GM12878 (cell line): ENCODE measurements around the gene CHST13. TPM values are rescaled to one million over a fixed set of nuclear protein-coding genes. Genes with fewer than 3 reads are reported as not detected.

Experiments used
- ATAC-seq: fragments of 200-7000 bp; cut with Tn5 transposase; 3 replicates; pipeline ENCODE4 v1.9.1; 2020; ENCODE audit warnings: mild to moderate bottlenecking, moderate library complexity
- BruUV-seq: library from RNA; stranded (reverse); fragments of 400-500 nt; replicated peaks from 2 replicates; lab custom pipeline; 2021; lab: Mats Ljungman, UMichigan
- CTCF ChIA-PET: fragments of 300-600 bp; sonication (Branson Sonifier 250); formaldehyde crosslinking; extraction: SDS; loops from one replicate; lab custom pipeline; 2021; ENCODE audit warnings: inconsistent platforms; lab: Yijun Ruan, JAX
- POLR2A ChIA-PET: fragments of 350-600 bp; formaldehyde crosslinking; extraction: SDS; loops from one replicate; lab custom pipeline; 2021; ENCODE audit warnings: inconsistent platforms; lab: Charles Lee
- RAD21 ChIA-PET: fragments of 300-600 bp; sonication (Branson Sonifier 250); formaldehyde crosslinking; loops from one replicate; lab custom pipeline; 2023; ENCODE audit warnings: antibody characterized with exemption; ENCODE audit not compliant: unreplicated experiment; lab: Charles Lee
- SMC1A ChIA-PET: fragments of 300-600 bp; sonication (Branson Sonifier 250); formaldehyde crosslinking; loops from one replicate; lab custom pipeline; 2023; ENCODE audit not compliant: unreplicated experiment, uncharacterized antibody; lab: Charles Lee
- DNase-seq: peaks from one replicate; pipeline ENCODE4 v3.0.0-alpha.2; 2011; ENCODE audit warnings: low read depth, low spot score
- FAIRE-seq: peaks from 3 replicates; lab custom pipeline; 2011; peaks lifted over from hg19 to GRCh38; lab: Jason Lieb, UNC
- H2AFZ ChIP-seq: 2 replicates; pipeline ENCODE4 v1.6.0; 2011; ENCODE audit warnings: low read depth, low read length, control low read depth; ENCODE audit not compliant: control insufficient read depth
- H3K27ac ChIP-seq: 2 replicates; pipeline ENCODE4 v1.5.1; 2011; ENCODE audit warnings: control low read depth; ENCODE audit not compliant: control insufficient read depth, insufficient read depth
- H3K27me3 ChIP-seq, 2 experiments: replicated peaks in 1 of 2; 2 replicates each; pipeline versions ENCODE4 v1.6.0 to v1.6.1; 2011; ENCODE audit warnings: low read length in 1 of 2; ENCODE audit not compliant: control insufficient read depth in 2 of 2, insufficient read depth in 2 of 2
- H3K36me3 ChIP-seq, 2 experiments: 2 replicates each; pipeline ENCODE4 v1.5.1; 2011; ENCODE audit warnings: low read length in 1 of 2; ENCODE audit not compliant: control insufficient read depth in 2 of 2, insufficient read depth in 2 of 2
- H3K4me1 ChIP-seq: 2 replicates; pipeline ENCODE4 v1.6.1; 2011; ENCODE audit warnings: mild to moderate bottlenecking, low read length, moderate library complexity, mixed read lengths; ENCODE audit not compliant: control insufficient read depth, insufficient read depth
- H3K4me2 ChIP-seq: 2 replicates; pipeline ENCODE4 v1.6.0; 2011; ENCODE audit warnings: control low read depth; ENCODE audit not compliant: control insufficient read depth, insufficient read depth
- H3K4me3 ChIP-seq: fragments of 200-600 bp; sonication (generic); 2 replicates; pipeline ENCODE4 v1.5.1; 2016
- H3K79me2 ChIP-seq: 2 replicates; pipeline ENCODE4 v1.6.0; 2011; ENCODE audit warnings: low read length; ENCODE audit not compliant: control insufficient read depth, insufficient read depth
- H3K9ac ChIP-seq: 2 replicates; pipeline ENCODE4 v1.8.0; 2011; ENCODE audit warnings: low read length, control low read depth, mixed read lengths; ENCODE audit not compliant: control insufficient read depth, insufficient read depth
- H3K9me3 ChIP-seq: replicated peaks from 3 replicates; pipeline ENCODE4 v1.5.1; 2011; ENCODE audit warnings: mild to moderate bottlenecking, low read length; ENCODE audit not compliant: control insufficient read depth, insufficient read depth
- H4K20me1 ChIP-seq: 2 replicates; pipeline ENCODE4 v1.6.0; 2011; ENCODE audit not compliant: control insufficient read depth, insufficient read depth
- BACH1 ChIP-seq: fragments of 450-650 bp; IDR thresholded peaks from 2 replicates; pipeline ENCODE4 v1.6.1; 2017; ENCODE audit warnings: mild to moderate bottlenecking, borderline replicate concordance
- HDAC2 ChIP-seq: fragments of 200-600 bp; sonication (generic); IDR thresholded peaks from 2 replicates; pipeline ENCODE4 v1.6.1; 2017
- KAT2A ChIP-seq: conservative IDR thresholded peaks from 2 replicates; pipeline ENCODE4 v1.6.1; 2011; ENCODE audit warnings: low read depth, low read length; ENCODE audit not compliant: control insufficient read depth
- KDM1A ChIP-seq: fragments of 200-600 bp; sonication (generic); IDR thresholded peaks from 2 replicates; pipeline ENCODE4 v1.6.1; 2016; ENCODE audit warnings: borderline replicate concordance
- NFYB ChIP-seq: IDR thresholded peaks from 2 replicates; pipeline ENCODE4 v1.6.1; 2011; ENCODE audit warnings: low read depth, mild to moderate bottlenecking, low read length, improper control_type of control experiment, moderate library complexity; ENCODE audit not compliant: insufficient read depth
- NRF1 ChIP-seq: conservative IDR thresholded peaks from 2 replicates; pipeline ENCODE4 v1.6.1; 2011; ENCODE audit warnings: mild to moderate bottlenecking, low read depth, low read length, improper control_type of control experiment
- PAX8 ChIP-seq: fragments of 450-650 bp; IDR thresholded peaks from 2 replicates; pipeline ENCODE4 v1.6.1; 2017; ENCODE audit warnings: mild to moderate bottlenecking, moderate library complexity
- RBBP5 ChIP-seq: fragments of 200-600 bp; sonication (generic); conservative IDR thresholded peaks from 2 replicates; pipeline ENCODE4 v1.6.1; 2016
- SMAD5 ChIP-seq: IDR thresholded peaks from 2 replicates; pipeline ENCODE4 v1.6.1; 2016; ENCODE audit warnings: antibody characterized with exemption, low read depth
- ZNF274 ChIP-seq: IDR thresholded peaks from one replicate; pipeline ENCODE4 v1.8.0; 2011; ENCODE audit not compliant: insufficient read length, insufficient read depth
- WGBS: methylation state at CpG from one replicate; pipeline ENCODE4 v1.1.6; 2016; ENCODE audit warnings: low lambda C conversion rate; ENCODE audit not compliant: insufficient replicate concordance, insufficient coverage; ENCODE audit errors: missing lambda C conversion rate; 5-methylcytosine and 5-hydroxymethylcytosine counted together
- in situ Hi-C: fragments of 300-500 bp; cut with MboI; formaldehyde crosslinking; loops from 9 replicates; pipeline ENCODE4 v1.14.3; 2018; ENCODE audit warnings: mixed read lengths
- intact Hi-C: fragments of 100-400 bp; cut with micrococcal nuclease; formaldehyde crosslinking; loops from one replicate; pipeline ENCODE4 v1.14.2; 2022; ENCODE audit not compliant: unreplicated experiment
- polyA plus RNA-seq, 11 experiments: library from polyadenylated mRNA; depleted of rRNA in 4 of 11; unstranded in 6 of 11; stranded (reverse) in 5 of 11; fragments of >200 nt; fragmentation: Nextera tagmentation in 4 of 11; fragmentation: Illumina TruSeq in 1 of 11; extraction: Ambion mirVana in 4 of 11; extraction: Trizol in 1 of 11; gene quantifications; 1 replicate in 1 of 11; 2 replicates in 10 of 11; pipeline versions ENCODE4 v1.2.1 to v1.2.3, GENCODE V29; 2011 to 2016; ENCODE audit warnings: inconsistent platforms in 2 of 11, missing spikeins in 2 of 11, low read depth in 1 of 11
- total RNA-seq, 4 experiments: library from RNA; depleted of rRNA in 3 of 4; stranded (reverse); fragments of >200 nt in 3 of 4; fragmentation: Illumina TruSeq in 1 of 4; extraction: Trizol in 1 of 4; gene quantifications; 2 replicates each; pipeline versions ENCODE4 v1.2.1 to v1.2.3, GENCODE V29; 2013 to 2021
- TF ChIP-seq, protein P1 (sequence below): IDR thresholded peaks from 2 replicates; pipeline ENCODE4 v1.6.1; 2012; ENCODE audit warnings: mild to moderate bottlenecking, low read depth, low read length
- TF ChIP-seq, protein P2 (sequence below): fragments of 450-650 bp; IDR thresholded peaks from 2 replicates; pipeline ENCODE4 v1.6.1; 2018; ENCODE audit warnings: borderline replicate concordance, mild to moderate bottlenecking; ENCODE audit not compliant: partially characterized antibody

CHST13 gene
- total and polyA plus RNA-seq, 10 of the 15 experiments (the other 5 are each of a cell fraction or from before 2014, with no cell fraction given): not detected

DNA sequence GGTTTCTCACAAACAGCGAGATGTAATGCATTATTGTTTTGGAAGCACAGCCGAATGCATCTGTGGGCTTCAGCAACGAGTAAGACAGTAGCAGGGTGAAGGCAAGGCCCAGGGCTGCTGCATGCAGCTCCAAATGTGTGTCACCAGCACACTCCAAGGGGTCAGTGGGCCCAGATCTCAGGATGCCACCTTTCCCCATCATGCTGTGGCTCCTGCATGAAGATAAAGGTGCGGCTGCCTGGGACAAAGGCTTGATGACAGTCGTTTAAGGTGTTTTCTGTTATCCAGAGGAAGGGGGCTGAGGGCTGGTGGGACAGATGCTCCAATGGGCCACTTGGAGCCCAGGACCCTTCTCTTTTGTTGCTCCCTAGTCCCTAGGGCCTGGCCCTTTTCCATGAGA is 21.6 kb downstream of the CHST13 start:
- no TSS peak for BruUV-seq
- no peak for TF ChIP-seq PAX8
- no peak for TF ChIP-seq KDM1A
- no peak for TF ChIP-seq BACH1
- TF ChIP-seq, protein P1, sequence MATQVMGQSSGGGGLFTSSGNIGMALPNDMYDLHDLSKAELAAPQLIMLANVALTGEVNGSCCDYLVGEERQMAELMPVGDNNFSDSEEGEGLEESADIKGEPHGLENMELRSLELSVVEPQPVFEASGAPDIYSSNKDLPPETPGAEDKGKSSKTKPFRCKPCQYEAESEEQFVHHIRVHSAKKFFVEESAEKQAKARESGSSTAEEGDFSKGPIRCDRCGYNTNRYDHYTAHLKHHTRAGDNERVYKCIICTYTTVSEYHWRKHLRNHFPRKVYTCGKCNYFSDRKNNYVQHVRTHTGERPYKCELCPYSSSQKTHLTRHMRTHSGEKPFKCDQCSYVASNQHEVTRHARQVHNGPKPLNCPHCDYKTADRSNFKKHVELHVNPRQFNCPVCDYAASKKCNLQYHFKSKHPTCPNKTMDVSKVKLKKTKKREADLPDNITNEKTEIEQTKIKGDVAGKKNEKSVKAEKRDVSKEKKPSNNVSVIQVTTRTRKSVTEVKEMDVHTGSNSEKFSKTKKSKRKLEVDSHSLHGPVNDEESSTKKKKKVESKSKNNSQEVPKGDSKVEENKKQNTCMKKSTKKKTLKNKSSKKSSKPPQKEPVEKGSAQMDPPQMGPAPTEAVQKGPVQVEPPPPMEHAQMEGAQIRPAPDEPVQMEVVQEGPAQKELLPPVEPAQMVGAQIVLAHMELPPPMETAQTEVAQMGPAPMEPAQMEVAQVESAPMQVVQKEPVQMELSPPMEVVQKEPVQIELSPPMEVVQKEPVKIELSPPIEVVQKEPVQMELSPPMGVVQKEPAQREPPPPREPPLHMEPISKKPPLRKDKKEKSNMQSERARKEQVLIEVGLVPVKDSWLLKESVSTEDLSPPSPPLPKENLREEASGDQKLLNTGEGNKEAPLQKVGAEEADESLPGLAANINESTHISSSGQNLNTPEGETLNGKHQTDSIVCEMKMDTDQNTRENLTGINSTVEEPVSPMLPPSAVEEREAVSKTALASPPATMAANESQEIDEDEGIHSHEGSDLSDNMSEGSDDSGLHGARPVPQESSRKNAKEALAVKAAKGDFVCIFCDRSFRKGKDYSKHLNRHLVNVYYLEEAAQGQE: no peak
- TF ChIP-seq, all 136 proteins: peak for 0
- H3K36me3 ChIP-seq: no peaks in the 10 kb centered on the region
- H3K9me3 ChIP-seq: no peaks in the 10 kb centered on the region
- H3K79me2 ChIP-seq: no peaks in the 10 kb centered on the region
- no peaks in the 10 kb centered on the region for H4K20me1 ChIP-seq
- no peak for ATAC-seq
- H3K27ac ChIP-seq: no peak overlapping the region
- no peak overlapping the region for H3K9ac ChIP-seq
- no peak for DNase-seq
- 10% methylated on average over 5 of the region's 5 CpGs for WGBS
- ChIA-PET RAD21 (no interaction called here), POLR2A (no interaction called here), CTCF (interaction anchor here (1.4 kb wide), 1 partner anchor 23 kb away, joined by 4 read pairs; no protein-coding TSS in a partner anchor), SMC1A (no interaction called here)
- no peaks in the 10 kb centered on the region for H3K4me1 ChIP-seq
- no peak for FAIRE-seq
- intact Hi-C loops: no loop called here
- no peak overlapping the region for H3K4me2 ChIP-seq
- in situ Hi-C loops: no loop called here
- no peak overlapping the region for H2AFZ ChIP-seq
- peaks cover 3 to 10% of the 10 kb centered on the region in 2 experiments; a peak in 3 of 4 replicates for H3K27me3 ChIP-seq
- no peak overlapping the region for H3K4me3 ChIP-seq

DNA sequence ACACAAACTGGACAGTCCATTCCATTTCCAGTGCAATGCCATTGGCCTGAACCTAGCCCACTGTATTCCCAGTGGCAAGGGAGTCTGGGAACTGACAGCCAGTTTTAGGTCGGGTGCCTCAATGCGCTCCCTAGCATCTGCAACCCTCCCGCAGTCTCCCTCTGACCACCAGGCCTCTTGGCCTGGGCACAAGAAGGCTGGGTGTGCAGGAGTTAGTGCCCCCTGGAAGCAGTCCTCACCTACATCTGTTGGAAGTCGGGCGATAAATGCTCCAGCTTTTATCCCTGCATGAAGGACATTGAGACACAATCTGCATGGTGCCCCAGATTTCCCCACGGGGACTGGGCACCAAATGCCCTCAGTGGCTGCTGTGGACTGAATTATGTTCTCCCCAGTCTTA is 22.1 kb downstream of the CHST13 start:
- no peak for FAIRE-seq
- DNase-seq: no peak
- Histone ChIP-seq H3K27ac (no peak overlapping the region), H3K4me2 (no peak overlapping the region), H3K9ac (no peak overlapping the region), H3K36me3 (no peaks in the 10 kb centered on the region), H4K20me1 (no peaks in the 10 kb centered on the region), H2AFZ (no peak overlapping the region), H3K4me3 (no peak overlapping the region), H3K27me3 (peaks cover 3 to 10% of the 10 kb centered on the region in 2 experiments; a peak in 3 of 4 replicates), H3K4me1 (no peaks in the 10 kb centered on the region), H3K79me2 (no peaks in the 10 kb centered on the region), H3K9me3 (no peaks in the 10 kb centered on the region)
- no TSS peak for BruUV-seq
- 44% methylated on average over 6 of the region's 6 CpGs for WGBS
- in situ Hi-C loops: no loop called here
- ChIA-PET SMC1A (no interaction called here), CTCF (no interaction called here), RAD21 (no interaction called here), POLR2A (no interaction called here)
- no peak for ATAC-seq
- intact Hi-C loops: no loop called here
- TF ChIP-seq KAT2A: no peak
- TF ChIP-seq, protein P2, sequence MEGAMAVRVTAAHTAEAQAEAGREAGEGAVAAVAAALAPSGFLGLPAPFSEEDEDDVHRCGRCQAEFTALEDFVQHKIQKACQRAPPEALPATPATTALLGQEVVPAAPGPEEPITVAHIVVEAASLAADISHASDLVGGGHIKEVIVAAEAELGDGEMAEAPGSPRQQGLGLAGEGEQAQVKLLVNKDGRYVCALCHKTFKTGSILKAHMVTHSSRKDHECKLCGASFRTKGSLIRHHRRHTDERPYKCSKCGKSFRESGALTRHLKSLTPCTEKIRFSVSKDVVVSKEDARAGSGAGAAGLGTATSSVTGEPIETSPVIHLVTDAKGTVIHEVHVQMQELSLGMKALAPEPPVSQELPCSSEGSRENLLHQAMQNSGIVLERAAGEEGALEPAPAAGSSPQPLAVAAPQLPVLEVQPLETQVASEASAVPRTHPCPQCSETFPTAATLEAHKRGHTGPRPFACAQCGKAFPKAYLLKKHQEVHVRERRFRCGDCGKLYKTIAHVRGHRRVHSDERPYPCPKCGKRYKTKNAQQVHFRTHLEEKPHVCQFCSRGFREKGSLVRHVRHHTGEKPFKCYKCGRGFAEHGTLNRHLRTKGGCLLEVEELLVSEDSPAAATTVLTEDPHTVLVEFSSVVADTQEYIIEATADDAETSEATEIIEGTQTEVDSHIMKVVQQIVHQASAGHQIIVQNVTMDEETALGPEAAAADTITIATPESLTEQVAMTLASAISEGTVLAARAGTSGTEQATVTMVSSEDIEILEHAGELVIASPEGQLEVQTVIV: no peak
- TF ChIP-seq NFYB: no peak
- no peak for TF ChIP-seq BACH1
- no peak for TF ChIP-seq HDAC2
- no peak for TF ChIP-seq ZNF274
- TF ChIP-seq RBBP5: no peak
- no peak for TF ChIP-seq SMAD5
- TF ChIP-seq NRF1: no peak
